NT2/D1 (cell line): ENCODE measurements around the gene SLC6A11.

ENCODE experiments used
- DNase-seq: peaks from one replicate; pipeline ENCODE4 v3.0.0-alpha.2; 2011; ENCODE audit warnings: low read depth, low spot score
- H3K27me3 ChIP-seq: 2 replicates; pipeline ENCODE4 v1.6.0; 2011; ENCODE audit warnings: mild to moderate bottlenecking; ENCODE audit not compliant: insufficient read length, insufficient read depth
- H3K36me3 ChIP-seq: 2 replicates; pipeline ENCODE4 v1.6.1; 2011; ENCODE audit warnings: mild to moderate bottlenecking, low read length, mixed read lengths; ENCODE audit not compliant: insufficient read depth, insufficient read length
- H3K4me1 ChIP-seq: 2 replicates; pipeline ENCODE4 v1.5.1; 2011; ENCODE audit not compliant: insufficient read depth, insufficient read length
- H3K4me3 ChIP-seq: 2 replicates; pipeline ENCODE4 v1.5.1; 2011; ENCODE audit warnings: low read depth; ENCODE audit not compliant: insufficient read length
- H3K9ac ChIP-seq: 2 replicates; pipeline ENCODE4 v1.6.0; 2011; ENCODE audit warnings: low read depth; ENCODE audit not compliant: insufficient read length
- H3K9me3 ChIP-seq: 2 replicates; pipeline ENCODE4 v1.5.1; 2011; ENCODE audit warnings: mild to moderate bottlenecking, low read length; ENCODE audit not compliant: insufficient read depth
- SUZ12 ChIP-seq: IDR thresholded peaks from 2 replicates; pipeline ENCODE4 v1.6.1; 2011; ENCODE audit not compliant: insufficient read length, insufficient read depth; ENCODE audit errors: extremely low read depth
- YY1 ChIP-seq: IDR thresholded peaks from 2 replicates; pipeline ENCODE4 v1.6.1; 2011; ENCODE audit not compliant: insufficient read length, insufficient read depth
- ZNF274 ChIP-seq: IDR thresholded peaks from 2 replicates; pipeline ENCODE4 v1.6.1; 2011; ENCODE audit warnings: mild to moderate bottlenecking, low read depth, low read length

SLC6A11 gene

DNA sequence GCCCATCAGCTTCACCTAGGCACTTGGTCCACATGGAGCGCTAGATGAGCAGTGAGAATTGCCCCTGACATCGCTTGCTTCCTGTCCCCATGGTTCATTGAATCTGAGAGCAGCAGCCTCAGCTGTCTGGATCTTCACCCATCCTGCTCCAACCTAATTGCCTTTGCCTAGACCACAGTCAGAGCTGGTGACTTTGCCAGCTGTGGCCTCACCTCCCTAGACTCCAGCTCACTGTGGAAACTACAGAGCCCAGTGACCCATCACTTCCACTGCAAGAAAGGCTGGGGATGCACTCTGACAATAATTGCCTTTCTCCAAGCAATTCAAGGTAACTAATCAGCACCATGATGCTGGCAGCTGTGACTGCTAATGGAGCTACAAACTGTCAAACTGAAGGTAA lies 145.9 kb downstream of the SLC6A11 start:
- H3K9me3 ChIP-seq: no peaks in the 10 kb centered on the region
- no peaks in the 10 kb centered on the region for H3K36me3 ChIP-seq
- no peak for TF ChIP-seq ZNF274
- H3K27me3 ChIP-seq: peaks cover 5% of the 10 kb centered on the region
- no peak overlapping the region for H3K9ac ChIP-seq
- no peak overlapping the region for H3K4me3 ChIP-seq
- DNase-seq: no peak
- peaks cover 1% of the 10 kb centered on the region for H3K4me1 ChIP-seq

DNA sequence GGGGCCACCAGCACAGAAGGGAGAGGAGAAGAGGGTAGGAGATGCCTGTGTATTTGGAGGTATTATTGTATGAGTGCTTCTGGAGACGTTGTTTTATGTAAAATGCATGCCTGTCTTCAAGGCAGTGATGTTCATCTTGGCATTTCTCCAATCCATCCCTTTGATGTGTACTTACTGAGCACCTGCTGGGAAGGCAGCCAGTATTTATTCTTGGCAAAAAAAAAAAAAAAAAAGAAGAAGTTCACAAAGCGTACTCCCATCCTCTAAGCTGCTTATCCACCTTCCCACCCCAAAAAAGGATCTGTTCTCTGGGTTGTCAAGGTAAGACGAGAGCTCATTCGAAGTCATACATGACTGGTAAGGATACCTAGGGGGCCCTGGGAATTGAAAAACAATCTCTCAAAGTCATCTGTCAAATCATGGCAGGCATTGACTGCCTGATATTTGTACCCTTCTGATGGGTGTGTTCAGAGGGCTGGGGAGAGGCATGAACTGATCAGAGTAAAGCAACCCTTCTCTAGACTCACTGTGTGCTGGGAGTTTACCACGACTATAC lies 146.5 kb downstream of the SLC6A11 start:
- Histone ChIP-seq H3K36me3 (no peaks in the 10 kb centered on the region), H3K9ac (no peak overlapping the region), H3K27me3 (peaks cover 5% of the 10 kb centered on the region), H3K4me3 (no peak overlapping the region), H3K4me1 (peaks cover 4% of the 10 kb centered on the region), H3K9me3 (no peaks in the 10 kb centered on the region)
- no peak for DNase-seq
- TF ChIP-seq ZNF274: no peak

DNA sequence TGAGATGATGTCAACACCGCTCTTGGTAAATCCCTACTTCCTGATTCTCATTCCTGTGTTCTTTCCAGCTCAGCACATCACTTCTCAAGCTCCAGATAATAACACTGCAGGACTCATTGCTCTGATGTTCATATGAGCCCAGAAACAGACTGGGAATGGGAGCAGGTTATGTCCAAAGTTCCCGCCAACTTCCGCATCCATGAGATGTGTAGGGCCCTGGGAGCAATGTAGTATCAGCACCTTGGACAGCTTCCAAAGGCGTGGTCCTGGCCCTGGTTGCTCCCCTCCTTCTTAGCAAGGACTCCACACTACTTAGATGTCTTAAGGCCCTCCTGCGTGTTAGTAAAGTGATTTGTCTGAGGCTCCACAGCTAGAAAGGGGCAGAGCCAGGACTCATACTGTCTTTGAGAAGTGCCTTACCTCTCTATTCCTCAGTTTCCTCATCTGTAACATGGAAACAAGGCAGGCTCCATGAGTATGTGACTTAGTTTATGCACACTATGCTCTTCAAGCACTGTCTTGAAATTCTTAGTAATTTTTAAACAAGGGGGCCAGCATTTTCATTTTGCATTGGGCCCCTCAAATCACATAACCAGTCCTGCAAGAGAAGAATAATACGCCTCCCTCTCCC lies 148.6 kb downstream of the SLC6A11 start:
- TF ChIP-seq YY1 (no peak), ZNF274 (no peak), SUZ12 (no peak)

DNA sequence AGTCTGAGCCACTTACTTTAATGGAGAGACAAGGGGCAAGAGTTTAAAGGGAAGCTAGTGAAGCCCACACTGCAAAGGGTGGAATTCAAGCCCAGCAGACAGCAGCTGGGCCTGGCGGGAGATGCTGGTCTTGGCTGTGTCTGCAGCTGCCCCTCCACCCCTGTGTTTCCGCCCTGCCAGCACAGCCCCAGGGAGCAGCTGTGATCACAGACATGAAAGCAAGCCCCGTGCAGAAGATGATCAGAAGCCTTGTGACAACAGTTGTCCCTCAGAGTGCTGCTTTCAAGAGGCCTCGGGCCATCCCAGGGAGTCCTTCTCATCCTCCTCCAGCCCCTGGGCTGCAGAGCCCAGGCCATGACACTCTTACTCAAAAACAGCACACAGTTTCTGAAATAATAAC lies 152.4 kb downstream of the SLC6A11 start:
- TF ChIP-seq ZNF274: no peak
- TF ChIP-seq SUZ12: no peak
- no peak for TF ChIP-seq YY1
- no peaks in the 10 kb centered on the region for H3K9me3 ChIP-seq
- peak overlapping the region; percentile 29 for H3K9ac ChIP-seq
- no peak for DNase-seq
- H3K4me1 ChIP-seq: peaks cover 26% of the 10 kb centered on the region
- H3K4me3 ChIP-seq: no peak overlapping the region
- no peaks in the 10 kb centered on the region for H3K36me3 ChIP-seq
- H3K27me3 ChIP-seq: peaks cover 2% of the 10 kb centered on the region

More for the DNA sequence above, 148.6 kb downstream of the SLC6A11 start:
- Histone ChIP-seq H3K36me3 (no peaks in the 10 kb centered on the region), H3K9me3 (no peaks in the 10 kb centered on the region), H3K4me1 (peaks cover 11% of the 10 kb centered on the region), H3K9ac (no peak overlapping the region), H3K27me3 (peaks cover 4% of the 10 kb centered on the region), H3K4me3 (no peak overlapping the region)
- no peak for DNase-seq

DNA sequence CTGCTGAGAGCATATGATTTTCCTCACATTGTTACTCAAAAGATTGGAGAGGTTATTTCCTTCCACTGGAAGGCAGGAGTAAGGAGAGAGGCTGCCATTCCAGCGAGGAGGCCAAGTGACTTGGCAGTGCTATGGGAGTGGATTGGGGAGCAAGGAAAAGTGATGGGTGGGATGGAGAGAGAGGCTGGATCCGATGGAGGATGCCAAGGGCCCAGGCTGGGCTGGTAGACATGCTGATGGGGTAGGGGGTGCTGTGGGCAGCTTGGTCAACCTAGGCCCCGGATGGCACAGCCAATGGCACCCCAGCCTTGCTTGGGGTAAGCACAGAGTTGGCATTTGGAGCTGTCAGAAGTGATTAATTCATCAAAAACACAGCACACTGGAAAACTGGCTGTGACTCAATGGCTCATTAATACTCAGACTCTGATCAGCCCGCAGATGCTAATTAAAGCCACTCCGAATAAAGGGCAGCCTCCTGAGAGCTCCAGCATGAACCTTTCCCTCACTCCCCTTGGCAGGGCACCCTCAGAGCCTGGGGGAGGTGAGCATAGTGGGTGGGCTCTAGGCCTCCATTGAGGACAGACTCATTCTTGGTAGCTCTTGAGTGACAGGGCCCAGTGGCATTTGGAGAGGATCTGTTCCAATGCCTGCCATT lies 154.4 kb downstream of the SLC6A11 start:
- peaks cover 26% of the 10 kb centered on the region for H3K4me1 ChIP-seq
- no peaks in the 10 kb centered on the region for H3K27me3 ChIP-seq
- H3K9me3 ChIP-seq: no peaks in the 10 kb centered on the region
- H3K36me3 ChIP-seq: no peaks in the 10 kb centered on the region
- no peak overlapping the region for H3K9ac ChIP-seq
- H3K4me3 ChIP-seq: no peak overlapping the region
- TF ChIP-seq YY1 (no peak), SUZ12 (no peak), ZNF274 (no peak)
- no peak for DNase-seq

DNA sequence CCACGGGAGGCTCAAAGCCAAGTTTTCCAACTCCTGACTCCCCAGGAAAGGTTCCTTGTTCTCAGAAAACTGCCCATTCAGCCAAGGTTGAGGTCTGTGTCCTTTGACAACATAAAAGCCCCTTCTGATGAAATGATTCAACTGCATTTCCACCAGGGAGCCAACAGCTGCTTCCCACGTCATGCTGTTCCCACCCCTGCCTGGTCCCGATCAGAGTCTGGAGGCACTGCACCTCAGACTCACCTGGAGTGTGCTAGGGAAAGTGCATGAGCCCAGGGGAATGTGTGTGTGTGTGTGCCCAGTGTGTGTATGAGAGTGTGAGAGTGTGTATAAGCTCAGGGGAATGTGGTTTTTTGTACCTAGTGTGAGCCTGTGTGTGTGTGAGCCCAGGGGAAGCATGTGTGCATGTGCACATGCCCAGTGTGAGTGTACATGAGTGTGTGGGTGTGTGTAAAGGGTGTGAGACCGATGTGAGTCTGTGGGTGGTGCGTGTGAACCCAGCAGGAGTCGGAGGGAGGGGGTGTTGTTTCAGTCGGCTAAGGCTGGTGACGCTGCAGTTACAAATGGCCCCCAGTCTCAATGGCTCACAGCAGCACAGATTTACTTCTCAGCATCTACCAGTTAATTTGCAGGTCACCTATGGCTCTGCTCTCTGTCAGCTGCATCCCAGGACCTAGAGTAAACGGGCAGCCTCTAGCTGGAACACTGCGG lies 156.2 kb downstream of the SLC6A11 start:
- TF ChIP-seq SUZ12 (no peak), YY1 (no peak), ZNF274 (no peak)
- H3K9me3 ChIP-seq: no peaks in the 10 kb centered on the region
- no peak for DNase-seq
- H3K27me3 ChIP-seq: peaks cover 3% of the 10 kb centered on the region
- no peaks in the 10 kb centered on the region for H3K36me3 ChIP-seq
- peak overlapping the region; percentile 46 for H3K9ac ChIP-seq
- peaks cover 22% of the 10 kb centered on the region for H3K4me1 ChIP-seq
- H3K4me3 ChIP-seq: no peak overlapping the region

DNA sequence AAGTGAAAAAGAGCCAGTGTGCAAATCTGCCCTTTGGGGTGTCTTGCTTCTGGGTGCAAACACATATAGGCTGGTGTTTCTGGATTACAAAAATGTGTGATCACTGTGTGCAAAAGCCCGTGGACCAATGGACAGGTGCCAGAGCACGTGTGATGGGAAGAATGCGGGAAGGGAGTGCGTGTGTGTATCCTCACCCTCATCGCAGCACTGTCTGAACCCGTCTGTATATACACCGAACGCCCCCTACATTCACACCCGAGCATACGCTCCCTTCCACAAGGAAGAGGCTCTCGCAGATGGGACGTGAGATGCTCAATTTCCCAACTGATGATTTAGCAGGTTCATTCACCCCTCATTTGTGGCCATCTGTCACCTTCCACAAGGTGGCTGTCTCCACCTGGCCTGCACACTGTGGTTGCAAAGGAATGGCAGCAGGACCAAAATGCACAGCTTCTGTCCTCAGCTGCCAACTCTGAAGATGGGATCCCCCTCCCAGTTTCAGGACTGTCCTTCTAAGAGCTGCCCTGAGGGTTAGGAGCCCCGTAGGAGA lies 157.1 kb downstream of the SLC6A11 start:
- H3K4me1 ChIP-seq: peaks cover 19% of the 10 kb centered on the region
- H3K27me3 ChIP-seq: peaks cover 3% of the 10 kb centered on the region
- H3K9me3 ChIP-seq: no peaks in the 10 kb centered on the region
- no peak overlapping the region for H3K9ac ChIP-seq
- TF ChIP-seq SUZ12: no peak
- TF ChIP-seq YY1: no peak
- TF ChIP-seq ZNF274: no peak
- DNase-seq: no peak
- H3K36me3 ChIP-seq: no peaks in the 10 kb centered on the region
- no peak overlapping the region for H3K4me3 ChIP-seq
